A204.1 (cell line): ENCODE measurements around the gene SLC52A3.

Experiments used
- FAIRE-seq: peaks from 2 replicates; lab custom pipeline; 2012; peaks lifted over from hg19 to GRCh38; lab: Jason Lieb, UNC

SLC52A3 gene

GRCh38 chr20:766906-767305 is 1.4 kb downstream of the SLC52A3 start:
- FAIRE-seq: no peak

DNA sequence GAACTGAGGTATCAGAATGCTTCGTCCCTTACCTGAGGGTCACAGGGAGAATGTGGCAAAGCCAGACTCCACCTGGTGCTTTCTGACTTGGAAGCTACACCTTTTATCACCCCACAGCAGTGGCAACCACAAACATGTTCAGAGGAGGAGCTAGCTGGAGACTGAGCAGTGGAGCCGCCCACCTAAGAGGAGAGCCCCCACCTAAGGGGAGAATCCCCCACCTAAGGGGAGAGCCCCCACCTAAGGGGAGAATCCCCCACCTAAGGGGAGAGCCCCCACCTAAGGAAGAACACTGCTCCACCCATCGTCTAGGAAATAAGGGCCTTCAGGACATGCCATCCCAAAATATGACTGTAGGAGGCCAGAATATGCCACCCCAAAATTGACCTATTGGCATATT is 4.0 kb downstream of the SLC52A3 start:
- no peak for FAIRE-seq

- no peak for FAIRE-seq
Observed at GRCh38 chr20:761418-762381, 6.6 kb downstream of the SLC52A3 start.

GRCh38 chr20:760751-761417 is 7.4 kb downstream of the SLC52A3 start:
- FAIRE-seq: no peak

- no peak for FAIRE-seq
Observed at GRCh38 chr20:757506-757905, 10.8 kb downstream of the SLC52A3 start.

DNA sequence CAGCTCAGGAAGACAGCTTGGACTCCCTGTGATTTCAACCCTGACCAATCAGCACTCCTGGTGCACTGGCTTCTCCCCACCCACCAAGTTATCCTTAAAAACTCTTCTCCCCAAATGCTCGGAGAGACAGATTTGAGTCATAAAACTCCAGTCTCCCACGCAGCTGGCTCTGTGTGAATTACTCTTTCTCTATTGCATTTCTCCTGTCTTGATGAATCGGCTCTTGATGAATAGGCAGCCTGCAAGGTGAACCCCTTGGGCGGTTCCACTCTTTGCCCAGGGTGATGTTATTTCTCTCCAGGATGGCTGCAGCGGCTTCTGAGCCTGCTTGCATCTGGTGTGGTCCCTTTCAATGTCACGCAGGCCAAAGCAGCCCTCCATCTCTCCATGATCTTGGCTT is 12.4 kb downstream of the SLC52A3 start:
- no peak for FAIRE-seq

GRCh38 chr20:754904-755303 is 13.4 kb downstream of the SLC52A3 start:
- FAIRE-seq: no peak

DNA sequence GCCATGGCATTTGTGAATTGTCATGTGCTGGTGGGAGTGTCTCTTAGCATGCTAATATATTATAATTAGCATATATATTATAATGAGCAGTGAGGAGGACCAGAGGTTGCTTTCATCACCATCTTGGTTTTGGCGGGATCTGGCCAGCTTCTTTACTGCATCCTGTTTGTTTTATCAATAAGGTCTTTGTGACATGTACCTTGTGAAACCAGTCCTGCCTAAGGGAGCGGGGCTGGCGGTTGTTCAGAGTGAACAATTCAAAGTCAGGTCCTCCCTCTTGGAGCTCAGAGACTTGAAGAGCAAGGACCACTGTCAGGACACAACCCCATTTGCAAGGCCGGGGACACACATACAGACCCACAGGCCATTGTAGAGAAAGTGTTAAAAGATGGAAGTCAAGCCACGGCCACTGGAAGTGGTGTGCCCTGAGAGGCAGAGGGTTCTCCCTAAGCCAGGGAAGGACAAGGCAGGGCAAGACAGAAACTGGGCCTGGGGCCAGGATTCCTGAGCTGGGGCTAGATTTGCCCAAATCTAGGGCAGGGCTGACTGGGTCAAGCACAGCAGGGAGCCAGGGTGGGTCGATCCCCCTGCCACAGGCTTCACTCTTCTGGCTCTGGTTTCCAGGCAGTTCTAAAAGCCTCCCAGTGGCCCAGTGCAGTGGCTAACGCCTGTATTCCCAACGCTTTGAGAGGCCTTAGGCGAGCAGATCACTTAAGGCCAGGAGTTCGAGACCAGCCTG is 14.2 kb downstream of the SLC52A3 start:
- FAIRE-seq: no peak

- FAIRE-seq: no peak
Observed at GRCh38 chr20:753136-753535, 15.2 kb downstream of the SLC52A3 start.

DNA sequence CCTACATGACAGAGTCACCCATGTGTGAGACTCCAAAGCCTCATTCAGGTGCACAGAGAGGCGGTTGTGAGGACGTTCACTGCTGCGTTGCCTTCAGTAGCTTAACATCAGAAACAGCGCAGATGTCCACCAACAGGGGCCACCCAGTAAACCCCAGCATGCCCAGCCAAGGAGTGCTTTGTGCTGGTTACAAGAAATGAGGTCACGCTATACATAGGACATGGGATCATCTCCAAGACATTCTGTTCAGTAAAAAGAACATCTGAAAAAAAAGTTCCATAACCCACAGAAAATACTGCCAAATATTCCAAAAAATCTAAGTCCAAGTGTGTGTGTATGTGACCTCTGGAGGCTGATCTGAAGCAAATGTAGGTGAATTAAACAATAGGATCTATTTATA is 16.0 kb downstream of the SLC52A3 start:
- FAIRE-seq: no peak

- no peak for FAIRE-seq
Observed at GRCh38 chr20:751761-752160, 16.5 kb downstream of the SLC52A3 start.

- no peak for FAIRE-seq
Observed at GRCh38 chr20:750801-751200, 17.5 kb downstream of the SLC52A3 start.

GRCh38 chr20:745683-746301 is 22.5 kb downstream of the SLC52A3 start:
- FAIRE-seq: no peak

DNA sequence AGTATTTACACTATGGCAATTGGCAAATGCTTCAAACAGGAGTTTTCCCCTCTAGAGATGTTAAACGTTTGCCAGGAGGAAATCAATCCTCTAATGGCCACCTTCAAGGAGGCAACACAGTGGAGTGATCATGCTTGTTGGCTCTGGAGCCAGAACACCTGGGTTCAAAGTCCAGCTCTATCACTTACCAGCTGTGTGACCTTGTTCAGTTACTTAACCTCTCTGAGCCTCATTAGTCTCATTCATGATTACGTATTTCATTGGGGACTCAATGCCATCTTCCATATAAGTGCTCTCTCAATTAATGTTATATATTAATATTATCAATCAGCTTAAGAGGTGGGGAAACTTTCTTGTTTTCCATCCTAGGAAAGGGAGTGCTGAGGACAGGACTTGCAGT is 26.1 kb downstream of the SLC52A3 start:
- no peak for FAIRE-seq

DNA sequence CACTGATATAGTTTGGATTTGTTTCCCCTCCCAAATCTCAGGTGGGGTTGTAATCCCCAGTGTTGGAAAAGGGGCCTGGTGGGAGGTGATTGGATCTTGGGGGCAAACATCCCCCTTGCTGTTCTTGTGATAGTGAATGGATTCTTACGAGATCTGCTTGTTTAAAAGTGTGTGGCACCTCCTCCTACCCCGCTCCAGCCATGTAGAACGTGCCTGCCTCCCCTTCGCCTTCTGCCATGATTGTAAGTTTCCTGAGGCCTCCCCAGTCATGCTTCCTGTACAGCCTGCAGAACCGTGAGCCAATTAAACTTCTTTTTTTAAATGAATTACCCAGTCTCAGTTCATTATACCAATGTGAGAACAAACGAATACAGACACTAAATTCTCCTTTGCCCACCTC is 26.7 kb downstream of the SLC52A3 start:
- no peak for FAIRE-seq

- no peak for FAIRE-seq
Observed at GRCh38 chr20:740162-740561, 28.1 kb downstream of the SLC52A3 start.

- FAIRE-seq: no peak
Observed at GRCh38 chr20:739736-740135, 28.6 kb downstream of the SLC52A3 start.

DNA sequence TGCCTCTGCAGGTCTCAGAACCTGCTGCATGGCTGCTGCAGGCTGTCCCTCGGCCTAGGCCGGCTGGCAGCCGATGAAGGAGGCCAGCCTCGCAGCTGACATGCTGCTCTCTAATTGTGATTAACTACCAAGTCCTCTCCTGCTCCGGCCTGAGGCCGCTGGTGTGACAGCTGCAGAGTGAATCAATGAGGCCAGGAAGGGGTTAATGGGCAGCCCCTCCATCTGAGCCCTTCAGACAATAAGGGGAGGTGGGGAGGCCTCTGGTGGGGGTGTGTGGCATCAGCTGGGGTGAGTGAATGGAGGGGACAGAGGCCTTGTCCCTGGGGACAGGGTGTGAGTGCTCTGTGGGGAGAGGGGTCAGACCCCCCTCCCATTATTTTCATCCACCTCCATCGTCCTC is 34.4 kb downstream of the SLC52A3 start:
- FAIRE-seq: no peak

DNA sequence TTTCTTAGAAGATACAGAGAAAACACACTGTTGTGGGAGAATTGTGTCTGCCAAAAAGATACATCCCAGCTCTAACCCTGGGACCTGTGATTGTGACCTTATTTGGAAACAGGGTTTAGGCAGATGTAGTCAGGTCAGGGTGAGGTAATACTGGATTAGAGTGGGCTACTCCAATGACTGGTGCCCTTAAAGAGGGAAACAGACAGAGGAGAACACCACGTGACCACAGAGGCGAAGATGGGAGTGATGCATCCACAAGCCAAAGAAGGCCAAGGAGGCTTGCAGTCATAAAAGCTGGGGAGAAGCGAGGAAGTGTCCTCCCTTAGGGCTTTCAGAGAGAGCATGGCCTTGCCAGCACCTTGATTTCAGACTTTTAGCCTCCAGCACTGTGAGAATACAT is 35.6 kb downstream of the SLC52A3 start:
- no peak for FAIRE-seq

- no peak for FAIRE-seq
Observed at GRCh38 chr20:731891-732560, 36.3 kb downstream of the SLC52A3 start.

DNA sequence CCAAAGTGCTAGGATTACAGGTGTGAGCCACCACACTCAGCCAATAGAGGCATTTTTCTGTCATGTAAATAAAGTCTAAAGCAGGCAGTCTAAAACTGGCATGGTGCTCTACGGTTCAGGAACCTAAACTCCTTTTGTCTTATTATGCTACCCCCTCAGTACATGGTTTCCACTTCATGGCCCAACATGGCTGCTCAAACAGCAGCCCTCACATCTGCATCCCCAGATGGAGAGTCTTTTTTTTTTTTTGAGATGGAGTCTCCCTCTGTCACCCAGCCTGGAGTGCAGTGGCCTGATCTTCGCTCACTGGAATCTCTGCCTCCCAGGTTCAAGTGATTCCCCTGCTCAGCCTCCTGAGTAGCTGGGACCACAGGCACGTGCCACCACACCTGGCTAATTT is 38.3 kb downstream of the SLC52A3 start:
- no peak for FAIRE-seq
